NCI-H345 treated with DMSO at 0.1 percent for 48 hours (cell line): ENCODE results near the gene AIPL1.
A peak's percentile ranks its signal among the peaks of the same experiment; 100 is the strongest.
"Not testable (repeated sequence)": the region's sequence is repeated elsewhere in the genome, so short reads cannot be mapped to it uniquely, and the experiment has no call there.

Experiments
- DNase-seq: peaks from one replicate; lab custom pipeline; 2025; ENCODE audit not compliant: unreplicated experiment; lab: John Stamatoyannopoulos, UW

AIPL1 gene

GRCh38 chr17:6435051-6435450 is at the start of gene AIPL1:
TSS of gene AIPL1 (minus strand) at chr17:6435121. CDS start at chr17:6435104, 17 bp downstream.
- DNase-seq, result no peak

- no peak for DNase-seq
Observed at GRCh38 chr17:6483507-6483906, 48.6 kb upstream of the AIPL1 start.

GRCh38 chr17:6482796-6483195 is 47.9 kb upstream of the AIPL1 start:
- DNase-seq, result not testable (repeated sequence)

GRCh38 chr17:6482105-6482455 is 47.2 kb upstream of the AIPL1 start:
- no peak for DNase-seq

GRCh38 chr17:6480303-6480675 is 45.4 kb upstream of the AIPL1 start:
- DNase-seq, result no peak

- DNase-seq, result no peak
Observed at GRCh38 chr17:6479622-6480302, 44.8 kb upstream of the AIPL1 start.

GRCh38 chr17:6478486-6478885 is 43.6 kb upstream of the AIPL1 start:
- no peak for DNase-seq

GRCh38 chr17:6477831-6478383 is 43.0 kb upstream of the AIPL1 start:
- DNase-seq, result no peak

- DNase-seq, result no peak
Observed at GRCh38 chr17:6476810-6477179, 41.9 kb upstream of the AIPL1 start.

- no peak for DNase-seq
Observed at GRCh38 chr17:6476076-6476809, 41.3 kb upstream of the AIPL1 start.

GRCh38 chr17:6475411-6475810 is 40.5 kb upstream of the AIPL1 start:
- no peak for DNase-seq

- DNase-seq, result no peak
Observed at GRCh38 chr17:6474906-6475305, 40.0 kb upstream of the AIPL1 start.

- DNase-seq, result no peak
Observed at GRCh38 chr17:6474376-6474775, 39.5 kb upstream of the AIPL1 start.

GRCh38 chr17:6473128-6473767 is 38.3 kb upstream of the AIPL1 start:
- peak; percentile 0 for DNase-seq

GRCh38 chr17:6472517-6472916 is 37.6 kb upstream of the AIPL1 start:
- no peak for DNase-seq

- no peak for DNase-seq
Observed at GRCh38 chr17:6471531-6472465, 36.9 kb upstream of the AIPL1 start.

GRCh38 chr17:6470751-6471521 is 36.0 kb upstream of the AIPL1 start:
- DNase-seq, result no peak

- no peak for DNase-seq
Observed at GRCh38 chr17:6470146-6470718, 35.3 kb upstream of the AIPL1 start.

GRCh38 chr17:6468051-6468790 is 33.3 kb upstream of the AIPL1 start:
- DNase-seq, result no peak
